PC-3 (cell line): ENCODE data around the gene ETV2. TPM values are rescaled to one million over a fixed set of nuclear protein-coding genes. Genes with fewer than 3 reads are reported as not detected.
"Not testable (repeated sequence)": the region's sequence is repeated elsewhere in the genome, so short reads cannot be mapped to it uniquely, and the experiment has no call there.

Experiments
- ATAC-seq: fragments of 200-7000 bp; cut with Tn5 transposase; 2 replicates; pipeline ENCODE4 v1.9.1; 2020; ENCODE audit warnings: mild to moderate bottlenecking, moderate library complexity
- Bru-seq: library from RNA; stranded (reverse); fragments of 400-500 nt; gene quantifications from one replicate; lab custom pipeline; 2021; lab: Mats Ljungman, UMichigan
- BruChase-seq, 2 experiments: library from RNA; stranded (reverse); fragments of 400-500 nt; gene quantifications; one replicate each; lab custom pipeline; 2021; lab: Mats Ljungman, UMichigan
- BruUV-seq: library from RNA; stranded (reverse); fragments of 400-500 nt; replicated peaks from 2 replicates; lab custom pipeline; 2021; lab: Mats Ljungman, UMichigan
- CTCF ChIA-PET: fragments of 300-600 bp; sonication (Branson Sonifier 250); formaldehyde crosslinking; loops from one replicate; lab custom pipeline; 2022; ENCODE audit warnings: antibody characterized with exemption; lab: Charles Lee
- POLR2A ChIA-PET: fragments of 300-600 bp; sonication (Branson Sonifier 250); formaldehyde crosslinking; loops from one replicate; lab custom pipeline; 2022; ENCODE audit warnings: antibody characterized with exemption; ENCODE audit not compliant: unreplicated experiment; lab: Charles Lee
- DNase-seq: peaks from one replicate; pipeline ENCODE4 v3.0.0-alpha.2; 2015
- H2AFZ ChIP-seq: fragments of 300-600 bp; sonication (generic); 2 replicates; pipeline ENCODE4 v1.6.0; 2016; ENCODE audit warnings: antibody characterized with exemption, low read length
- H3F3A ChIP-seq: fragments of 300-600 bp; sonication (generic); one replicate; pipeline ENCODE4 v1.6.0; 2017; ENCODE audit warnings: antibody characterized with exemption, low read length, control low read depth, mild to moderate bottlenecking; ENCODE audit not compliant: unreplicated experiment
- H3K27ac ChIP-seq: fragments of 300-600 bp; sonication (generic); 2 replicates; pipeline ENCODE4 v1.5.1; 2016; ENCODE audit warnings: mild to moderate bottlenecking, low read length
- H3K27me3 ChIP-seq: fragments of 300-600 bp; sonication (generic); 2 replicates; pipeline ENCODE4 v1.6.1; 2016; ENCODE audit warnings: low read length, mixed read lengths
- H3K36me3 ChIP-seq: fragments of 300-600 bp; sonication (generic); 2 replicates; pipeline ENCODE4 v1.6.1; 2016; ENCODE audit warnings: low read depth, mixed run types, low read length, mixed read lengths
- H3K4me1 ChIP-seq: fragments of 300-600 bp; sonication (generic); 2 replicates; pipeline ENCODE4 v1.5.1; 2016; ENCODE audit warnings: low read length; ENCODE audit not compliant: insufficient read depth
- H3K4me2 ChIP-seq: fragments of 300-600 bp; sonication (generic); 2 replicates; pipeline ENCODE4 v1.6.0; 2016; ENCODE audit warnings: low read length
- H3K4me3 ChIP-seq: fragments of 300-600 bp; sonication (generic); 2 replicates; pipeline ENCODE4 v1.5.1; 2016; ENCODE audit warnings: mild to moderate bottlenecking, low read length, mixed read lengths
- H3K79me2 ChIP-seq: fragments of 300-600 bp; sonication (generic); 2 replicates; pipeline ENCODE4 v1.6.1; 2017; ENCODE audit warnings: low read length, mixed read lengths
- H3K9ac ChIP-seq: fragments of 300-600 bp; sonication (generic); 2 replicates; pipeline ENCODE4 v1.6.0; 2016; ENCODE audit warnings: mild to moderate bottlenecking, low read length
- H3K9me2 ChIP-seq: fragments of 300-600 bp; sonication (generic); replicated peaks from 2 replicates; pipeline ENCODE4 v1.6.1; 2016; ENCODE audit warnings: mixed run types, low read length, mixed read lengths
- H3K9me3 ChIP-seq: fragments of 300-600 bp; sonication (generic); 2 replicates; pipeline ENCODE4 v1.6.1; 2016; ENCODE audit warnings: low read length, mixed read lengths
- H4K20me1 ChIP-seq: fragments of 300-600 bp; sonication (generic); 2 replicates; pipeline ENCODE4 v1.6.1; 2016; ENCODE audit warnings: low read length, mixed read lengths
- EZH2 ChIP-seq: fragments of 300-600 bp; sonication (generic); IDR thresholded peaks from one replicate; pipeline ENCODE4 v1.6.1; 2017; ENCODE audit warnings: antibody characterized with exemption, mild to moderate bottlenecking, low read length; ENCODE audit not compliant: unreplicated experiment
- EZH2phosphoT487 ChIP-seq: fragments of 300-600 bp; sonication (generic); IDR thresholded peaks from 2 replicates; pipeline ENCODE4 v1.6.1; 2018; ENCODE audit warnings: mild to moderate bottlenecking, antibody characterized with exemption, low read length, borderline replicate concordance
- intact Hi-C: fragments of 100-400 bp; cut with micrococcal nuclease; formaldehyde crosslinking; loops from 2 replicates; pipeline ENCODE4 v1.9.0; 2023
- long read RNA-seq: library from polyadenylated mRNA; unstranded; transcript quantifications from one replicate; pipeline ENCODE4 v2.0.0, GENCODE V29; 2021; ENCODE audit not compliant: unreplicated experiment
- total RNA-seq: library from RNA; depleted of rRNA; stranded (reverse); fragments of >200 nt; gene quantifications from 2 replicates; pipeline ENCODE4 v1.2.3, GENCODE V29; 2014; rRNA removed
- TF ChIP-seq, protein P1 (sequence below): fragments of 300-600 bp; sonication (generic); conservative IDR thresholded peaks from 2 replicates; pipeline ENCODE4 v1.5.1; 2017; ENCODE audit warnings: antibody characterized with exemption, low read depth, mild to moderate bottlenecking, low read length

Gene ETV2, protein sequence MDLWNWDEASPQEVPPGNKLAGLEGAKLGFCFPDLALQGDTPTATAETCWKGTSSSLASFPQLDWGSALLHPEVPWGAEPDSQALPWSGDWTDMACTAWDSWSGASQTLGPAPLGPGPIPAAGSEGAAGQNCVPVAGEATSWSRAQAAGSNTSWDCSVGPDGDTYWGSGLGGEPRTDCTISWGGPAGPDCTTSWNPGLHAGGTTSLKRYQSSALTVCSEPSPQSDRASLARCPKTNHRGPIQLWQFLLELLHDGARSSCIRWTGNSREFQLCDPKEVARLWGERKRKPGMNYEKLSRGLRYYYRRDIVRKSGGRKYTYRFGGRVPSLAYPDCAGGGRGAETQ
- total RNA-seq (0.36 TPM in 1 of 2 replicates, not detected in the other), Bru-seq, nascent RNA (percentile 24 among the genes with signal in this experiment), BruChase-seq, experiment 1, labeled RNA remaining after a 6-hour chase (percentile 27 among the genes with signal in this experiment), BruChase-seq, experiment 2, labeled RNA remaining after a 2-hour chase (percentile 3 among the genes with signal in this experiment)
- long read RNA-seq, partial matches to known transcripts = 1 of 3 reads
- long read RNA-seq, other reads (novel, unspliced or antisense) = 2 of 3 reads

DNA sequence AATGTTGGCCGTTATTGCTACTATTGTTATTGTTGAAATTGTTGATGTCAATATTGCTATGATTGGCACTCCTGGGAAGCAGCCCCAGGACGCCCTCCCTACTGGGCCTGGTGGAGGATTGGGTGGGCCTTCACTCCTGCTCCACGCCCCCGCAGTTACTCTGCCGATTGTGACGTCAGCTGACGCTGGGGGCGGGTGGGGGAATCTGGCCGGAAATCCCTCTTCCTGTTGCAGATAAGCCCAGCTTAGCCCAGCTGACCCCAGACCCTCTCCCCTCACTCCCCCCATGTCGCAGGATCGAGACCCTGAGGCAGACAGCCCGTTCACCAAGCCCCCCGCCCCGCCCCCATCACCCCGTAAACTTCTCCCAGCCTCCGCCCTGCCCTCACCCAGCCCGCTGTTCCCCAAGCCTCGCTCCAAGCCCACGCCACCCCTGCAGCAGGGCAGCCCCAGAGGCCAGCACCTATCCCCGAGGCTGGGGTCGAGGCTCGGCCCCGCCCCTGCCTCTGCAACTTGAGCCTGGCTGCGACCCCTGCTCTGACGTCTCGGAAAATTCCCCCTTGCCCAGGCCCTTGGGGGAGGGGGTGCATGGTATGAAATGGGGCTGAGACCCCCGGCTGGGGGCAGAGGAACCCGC is at the start of gene ETV2:
TSS of gene ETV2 (plus strand) at position 231 of the 637 bp plus-strand sequence. CDS start 716 bp downstream, outside the sequence.
- Histone ChIP-seq H3F3A (no peaks in the 10 kb centered on the region), H3K79me2 (no peaks in the 10 kb centered on the region), H3K9me3 (no peaks in the 10 kb centered on the region), H3K4me3 (no peak within 1 kb of the TSS), H3K27me3 (no peaks in the 10 kb centered on the region), H3K9me2 (no peaks in the 10 kb centered on the region), H3K9ac (no peak within 1 kb of the TSS), H3K4me1 (peaks cover 8% of the 10 kb centered on the region; the same call in 1 of the 2 replicates), H3K27ac (no peak within 1 kb of the TSS), H3K36me3 (no peaks in the 10 kb centered on the region; the same call in 1 of the 2 replicates), H4K20me1 (no peaks in the 10 kb centered on the region), H3K4me2 (no peak within 1 kb of the TSS), H2AFZ (no peak within 1 kb of the TSS)
- no peak for ATAC-seq
- TF ChIP-seq EZH2phosphoT487 = no peak
- TF ChIP-seq EZH2 = no peak
- TF ChIP-seq, protein P1, sequence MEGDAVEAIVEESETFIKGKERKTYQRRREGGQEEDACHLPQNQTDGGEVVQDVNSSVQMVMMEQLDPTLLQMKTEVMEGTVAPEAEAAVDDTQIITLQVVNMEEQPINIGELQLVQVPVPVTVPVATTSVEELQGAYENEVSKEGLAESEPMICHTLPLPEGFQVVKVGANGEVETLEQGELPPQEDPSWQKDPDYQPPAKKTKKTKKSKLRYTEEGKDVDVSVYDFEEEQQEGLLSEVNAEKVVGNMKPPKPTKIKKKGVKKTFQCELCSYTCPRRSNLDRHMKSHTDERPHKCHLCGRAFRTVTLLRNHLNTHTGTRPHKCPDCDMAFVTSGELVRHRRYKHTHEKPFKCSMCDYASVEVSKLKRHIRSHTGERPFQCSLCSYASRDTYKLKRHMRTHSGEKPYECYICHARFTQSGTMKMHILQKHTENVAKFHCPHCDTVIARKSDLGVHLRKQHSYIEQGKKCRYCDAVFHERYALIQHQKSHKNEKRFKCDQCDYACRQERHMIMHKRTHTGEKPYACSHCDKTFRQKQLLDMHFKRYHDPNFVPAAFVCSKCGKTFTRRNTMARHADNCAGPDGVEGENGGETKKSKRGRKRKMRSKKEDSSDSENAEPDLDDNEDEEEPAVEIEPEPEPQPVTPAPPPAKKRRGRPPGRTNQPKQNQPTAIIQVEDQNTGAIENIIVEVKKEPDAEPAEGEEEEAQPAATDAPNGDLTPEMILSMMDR = no peak
- ChIA-PET CTCF (no interaction called here), POLR2A (no interaction called here)
- no TSS peak for BruUV-seq
- no peak for DNase-seq
- intact Hi-C loops = loop anchor here (5.0 kb wide), 1 partner anchor 129 kb away; the partner anchor contains the start of gene DMKN

DNA sequence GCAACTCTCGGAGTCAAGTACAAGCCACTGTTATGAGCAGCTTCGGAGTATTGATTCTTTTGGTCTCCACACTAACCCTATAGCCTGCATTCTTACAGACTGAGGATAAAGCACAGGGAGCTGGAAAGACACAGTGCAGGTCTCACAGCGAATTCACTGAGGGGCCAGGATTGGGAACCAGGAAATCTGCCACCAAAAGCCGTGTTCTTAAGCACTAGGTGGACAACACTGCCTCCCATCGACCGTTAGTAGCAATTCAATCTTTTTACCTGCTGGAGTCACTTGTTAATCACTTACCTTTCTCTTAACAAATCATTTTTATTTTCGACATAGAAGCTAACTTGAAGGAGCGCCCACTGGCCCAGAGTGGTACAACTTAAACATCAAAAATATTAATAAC is 49.3 kb upstream of the ETV2 start:
- Histone ChIP-seq H3K4me3 (no peak overlapping the region), H3K4me1 (no peaks in the 10 kb centered on the region), H3K27ac (no peak overlapping the region), H3K36me3 (no peaks in the 10 kb centered on the region), H2AFZ (no peak overlapping the region), H3K79me2 (no peaks in the 10 kb centered on the region), H3K27me3 (no peaks in the 10 kb centered on the region), H3K9ac (no peak overlapping the region), H3K9me2 (no peaks in the 10 kb centered on the region), H4K20me1 (no peaks in the 10 kb centered on the region), H3K9me3 (no peaks in the 10 kb centered on the region), H3K4me2 (no peak overlapping the region), H3F3A (no peaks in the 10 kb centered on the region)
- TF ChIP-seq, protein P1 = peak; percentile 64
- no peak for TF ChIP-seq EZH2
- ChIA-PET POLR2A (no interaction called here), CTCF (no interaction called here)
- intact Hi-C loops = loop anchor here (5.0 kb wide), 1 partner anchor 75 kb away; no protein-coding TSS in a partner anchor
- no TSS peak for BruUV-seq
- ATAC-seq (no peak; the same call in 1 of the 2 replicates), DNase-seq (peak; percentile 52)

DNA sequence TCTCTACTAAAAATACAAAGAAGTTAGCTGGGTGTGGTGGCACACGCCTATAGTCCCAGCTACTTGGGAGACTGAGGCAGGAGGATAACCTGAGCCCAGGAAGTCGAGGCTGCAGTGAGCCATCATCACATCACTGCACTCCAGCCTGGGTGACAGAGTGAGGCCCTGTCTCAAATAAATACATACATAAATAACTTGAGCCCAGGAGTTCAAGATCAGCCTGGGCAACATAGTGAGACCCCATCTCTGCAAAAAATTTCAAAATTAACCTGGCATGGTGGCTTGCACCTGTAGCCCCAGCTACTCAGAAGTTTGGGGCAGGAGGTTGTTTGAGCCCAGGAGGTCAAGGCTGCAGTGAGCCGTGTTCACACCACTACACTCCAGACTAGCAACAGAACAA is 46.5 kb upstream of the ETV2 start:
- H3K9ac ChIP-seq, CTCF ChIA-PET, H3K4me1 ChIP-seq, DNase-seq, H3F3A ChIP-seq, H3K4me3 ChIP-seq, H3K4me2 ChIP-seq, H4K20me1 ChIP-seq, H3K9me2 ChIP-seq, H3K36me3 ChIP-seq, H3K79me2 ChIP-seq, BruUV-seq, ATAC-seq, intact Hi-C loops, H3K27ac ChIP-seq, POLR2A ChIA-PET, H3K9me3 ChIP-seq, H3K27me3 ChIP-seq, H2AFZ ChIP-seq: not testable (repeated sequence)
